Measurements from ENCODE around the gene FRK.

DNA sequence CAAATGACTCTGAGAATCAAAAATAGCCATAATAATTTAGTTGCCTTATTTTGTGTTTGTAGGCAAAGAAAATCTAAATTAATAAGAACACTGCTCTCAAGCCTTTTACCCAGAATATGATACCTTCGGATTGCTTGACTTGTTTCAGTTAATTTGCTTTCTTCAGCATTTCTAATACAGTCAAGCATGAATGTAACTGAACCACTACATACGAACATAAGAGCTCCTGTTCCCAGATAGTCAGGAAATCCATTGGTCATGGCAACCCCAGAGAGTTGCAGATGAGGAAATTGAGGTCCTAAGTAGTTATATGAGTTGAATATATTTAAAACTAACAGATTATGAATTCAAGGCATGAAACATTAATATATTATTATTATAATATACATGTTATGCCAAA, 2.9 kb downstream of the FRK start:
- TF ChIP-seq CTCF (conservative IDR thresholded peaks at IDR 0.05 in 1 of 2, IDR thresholded peaks at IDR 0.05 in 1 of 2; ENCODE audit: extremely low read depth in 1 of 2, insufficient read depth in 1 of 2, low read depth in 1 of 2, low read length in 2 of 2) (no peak), EZH2 (IDR thresholded peaks at IDR 0.05; ENCODE audit: borderline replicate concordance, low read length) (no peak)
